ENCODE data around the gene PAN2. TPM values are rescaled to one million over a fixed set of nuclear protein-coding genes. Genes with fewer than 3 reads are reported as not detected.

The PAN2 gene
- polyA plus RNA-seq, 3 donors = 8.8 to 120 (median 16.0) TPM

DNA sequence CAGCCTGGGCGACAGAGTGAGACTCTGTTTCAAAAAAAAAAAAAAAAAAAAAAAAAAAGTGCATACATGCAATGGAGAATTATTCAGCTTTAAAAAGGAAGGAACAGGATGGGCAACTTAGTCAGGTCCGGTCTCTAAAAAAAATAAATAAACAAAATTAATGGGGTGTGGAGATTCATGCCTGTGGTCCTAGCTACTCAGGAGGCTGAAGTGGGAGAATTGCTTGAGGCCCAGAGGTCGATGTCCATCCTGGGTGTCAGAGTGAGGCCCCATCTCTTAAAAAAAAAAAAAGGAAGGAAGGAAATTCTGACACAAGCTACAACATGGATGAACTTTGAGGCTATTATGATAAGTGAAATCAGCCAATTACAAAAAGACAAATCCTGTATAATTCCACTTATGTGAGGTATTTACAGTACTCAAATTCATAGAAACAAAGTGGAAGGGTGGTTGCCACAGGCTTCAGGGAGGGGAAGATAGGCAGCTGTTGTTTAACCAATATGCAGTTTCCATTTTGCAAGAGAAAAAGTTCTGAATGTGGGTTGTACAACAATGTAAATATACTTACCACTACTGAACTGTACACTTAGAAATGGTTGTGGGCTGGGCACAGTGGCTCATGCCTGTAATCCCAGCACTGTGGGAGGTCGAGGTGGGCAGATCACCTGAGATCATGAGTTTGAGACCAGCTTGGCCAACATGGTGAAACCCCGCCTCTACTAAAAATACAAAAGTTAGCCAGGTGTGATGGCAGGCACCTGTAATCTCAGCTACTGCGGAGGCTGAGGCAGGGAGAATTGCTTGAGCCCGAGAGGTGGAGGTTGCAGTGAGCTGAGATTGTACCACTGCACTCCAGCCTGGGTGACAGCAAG lies 41.2 kb upstream of the PAN2 start:
- peak overlapping the region in 5 of 7 donors; percentile 22 to 65 (median 56) for H3K27ac Mint-ChIP-seq
- no peak overlapping the region for H3K9ac ChIP-seq (ENCODE audit: insufficient read depth, low read length, poor library complexity, severe bottlenecking)

DNA sequence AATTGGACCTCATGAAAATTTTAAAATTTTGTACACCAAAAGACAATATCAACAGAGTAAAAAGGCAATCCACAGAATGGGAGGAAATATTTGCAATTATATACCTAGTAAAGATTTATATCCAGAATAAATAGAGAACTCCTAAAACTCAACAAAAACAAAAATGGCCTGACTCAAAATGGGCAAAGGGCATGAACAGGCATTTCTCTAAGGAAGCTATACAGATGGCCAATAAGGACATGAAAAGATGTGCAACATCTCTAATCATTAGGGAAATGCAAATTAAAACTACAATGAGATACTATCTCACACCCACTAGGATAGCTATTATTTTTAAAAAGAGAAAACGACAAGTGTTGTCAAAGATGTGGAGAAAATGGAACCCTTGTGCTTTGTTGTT lies 39.7 kb upstream of the PAN2 start:
- no peak overlapping the region for H3K27ac Mint-ChIP-seq
- intact Hi-C loops (cut with micrococcal nuclease) = no loop called here
- no peak overlapping the region for H3K4me3 Mint-ChIP-seq
- TF ChIP-seq, protein P1, sequence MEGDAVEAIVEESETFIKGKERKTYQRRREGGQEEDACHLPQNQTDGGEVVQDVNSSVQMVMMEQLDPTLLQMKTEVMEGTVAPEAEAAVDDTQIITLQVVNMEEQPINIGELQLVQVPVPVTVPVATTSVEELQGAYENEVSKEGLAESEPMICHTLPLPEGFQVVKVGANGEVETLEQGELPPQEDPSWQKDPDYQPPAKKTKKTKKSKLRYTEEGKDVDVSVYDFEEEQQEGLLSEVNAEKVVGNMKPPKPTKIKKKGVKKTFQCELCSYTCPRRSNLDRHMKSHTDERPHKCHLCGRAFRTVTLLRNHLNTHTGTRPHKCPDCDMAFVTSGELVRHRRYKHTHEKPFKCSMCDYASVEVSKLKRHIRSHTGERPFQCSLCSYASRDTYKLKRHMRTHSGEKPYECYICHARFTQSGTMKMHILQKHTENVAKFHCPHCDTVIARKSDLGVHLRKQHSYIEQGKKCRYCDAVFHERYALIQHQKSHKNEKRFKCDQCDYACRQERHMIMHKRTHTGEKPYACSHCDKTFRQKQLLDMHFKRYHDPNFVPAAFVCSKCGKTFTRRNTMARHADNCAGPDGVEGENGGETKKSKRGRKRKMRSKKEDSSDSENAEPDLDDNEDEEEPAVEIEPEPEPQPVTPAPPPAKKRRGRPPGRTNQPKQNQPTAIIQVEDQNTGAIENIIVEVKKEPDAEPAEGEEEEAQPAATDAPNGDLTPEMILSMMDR (IDR thresholded peaks at IDR 0.05) = no peak
- peaks cover 4 to 19% (median 13%) of the 10 kb centered on the region in 7 donors for H3K9me3 Mint-ChIP-seq
- peaks cover 27% of the 10 kb centered on the region for H3K4me1 Mint-ChIP-seq
- Histone ChIP-seq H3K36me3 (replicated peaks in 1 of 2; ENCODE audit: control insufficient read depth in 1 of 2, insufficient read depth in 2 of 2, low read length in 2 of 2) (no peaks in the 10 kb centered on the region), H3K4me3 (replicated peaks in 1 of 3; ENCODE audit: low read depth in 2 of 3, low read length in 3 of 3) (no peak overlapping the region), H3K9ac (ENCODE audit: insufficient read depth, low read length, poor library complexity, severe bottlenecking) (no peak overlapping the region), H3K27ac (ENCODE audit: low read depth in 1 of 2, low read length in 2 of 2) (no peak overlapping the region), H4K20me1 (ENCODE audit: insufficient read depth, low read length) (no peaks in the 10 kb centered on the region), H3K4me1 (ENCODE audit: control insufficient read depth in 1 of 2, insufficient read depth in 2 of 2, low read length in 2 of 2) (peaks cover 23 to 26% of the 10 kb centered on the region in 2 donors), H3K27me3 (ENCODE audit: control insufficient read depth in 2 of 2, insufficient read depth in 2 of 2, low read length in 2 of 2) (no peaks in the 10 kb centered on the region), H2AFZ (ENCODE audit: insufficient read depth, low read depth, low read length, poor library complexity, severe bottlenecking) (no peak overlapping the region), H3K9me3 (replicated peaks in 1 of 2; ENCODE audit: control insufficient read depth in 1 of 2, insufficient read depth in 1 of 2, low read length in 2 of 2) (peaks cover 0 to 3% of the 10 kb centered on the region in 2 donors), H3K79me2 (ENCODE audit: insufficient read depth, low read length) (no peaks in the 10 kb centered on the region), H3K4me2 (replicated peaks; ENCODE audit: extremely low read depth, low read length, poor library complexity, severe bottlenecking) (no peak overlapping the region)
- DNase-seq = no peak
- H3K27me3 Mint-ChIP-seq (ENCODE audit: low read depth in 3 of 3) = peaks cover 0 to 2% (median 2%) of the 10 kb centered on the region in 3 donors
- no peaks in the 10 kb centered on the region for H3K36me3 Mint-ChIP-seq
- WGBS (ENCODE audit: insufficient coverage) = no CpG with 5 or more reads among the region's 1 CpG

More for the DNA sequence above, 41.2 kb upstream of the PAN2 start:
- peaks cover 0 to 3% of the 10 kb centered on the region in 2 donors for H3K9me3 ChIP-seq (replicated peaks in 1 of 2; ENCODE audit: control insufficient read depth in 1 of 2, insufficient read depth in 1 of 2, low read length in 2 of 2)
- no peaks in the 10 kb centered on the region for H3K36me3 ChIP-seq (replicated peaks in 1 of 2; ENCODE audit: control insufficient read depth in 1 of 2, insufficient read depth in 2 of 2, low read length in 2 of 2)
- peaks cover 23 to 26% of the 10 kb centered on the region in 2 donors for H3K4me1 ChIP-seq (ENCODE audit: control insufficient read depth in 1 of 2, insufficient read depth in 2 of 2, low read length in 2 of 2)
- no peak for DNase-seq
- 100% methylated on average over 3 of the region's 7 CpGs for WGBS (ENCODE audit: insufficient coverage)
- no peaks in the 10 kb centered on the region for H3K79me2 ChIP-seq (ENCODE audit: insufficient read depth, low read length)
- peak overlapping the region; percentile 19 for H3K4me2 ChIP-seq (replicated peaks; ENCODE audit: extremely low read depth, low read length, poor library complexity, severe bottlenecking)
- intact Hi-C loops (cut with micrococcal nuclease) = no loop called here
- TF ChIP-seq, protein P1 (IDR thresholded peaks at IDR 0.05) = no peak
- H3K4me1 Mint-ChIP-seq = peaks cover 27% of the 10 kb centered on the region
- H3K36me3 Mint-ChIP-seq = no peaks in the 10 kb centered on the region
- peaks cover 4 to 19% (median 12%) of the 10 kb centered on the region in 7 donors for H3K9me3 Mint-ChIP-seq
- peak overlapping the region in 1 of 2 donors; percentile 42 for H3K4me3 Mint-ChIP-seq
- no peaks in the 10 kb centered on the region for H3K27me3 ChIP-seq (ENCODE audit: control insufficient read depth in 2 of 2, insufficient read depth in 2 of 2, low read length in 2 of 2)
- peaks cover 0 to 2% (median 2%) of the 10 kb centered on the region in 3 donors for H3K27me3 Mint-ChIP-seq (ENCODE audit: low read depth in 3 of 3)
- peak overlapping the region in 1 of 2 donors; percentile 26 for H3K27ac ChIP-seq (ENCODE audit: low read depth in 1 of 2, low read length in 2 of 2)
- H4K20me1 ChIP-seq (ENCODE audit: insufficient read depth, low read length) = no peaks in the 10 kb centered on the region
- peak overlapping the region in 1 of 3 experiments; percentile 36 for H3K4me3 ChIP-seq (replicated peaks in 1 of 3; ENCODE audit: low read depth in 2 of 3, low read length in 3 of 3)
- peak overlapping the region; percentile 77 for H2AFZ ChIP-seq (ENCODE audit: insufficient read depth, low read depth, low read length, poor library complexity, severe bottlenecking)

Measured in CD14-positive monocyte (primary cell).